Mesothelial cell of epicardium (in vitro differentiated cells): Measurements from ENCODE around the gene TMEM150B. TPM values are rescaled to one million over a fixed set of nuclear protein-coding genes. Genes with fewer than 3 reads are reported as not detected.
A peak's percentile ranks its signal among the peaks of the same experiment; 100 is the strongest.

Experiments
- DNase-seq, 2 experiments: peaks; one replicate each; pipeline ENCODE4 v3.0.0; 2021; ENCODE audit warnings: low spot score in 2 of 2; ENCODE audit not compliant: unreplicated experiment in 2 of 2
- H3K27ac Mint-ChIP-seq: 2 replicates; pipeline ENCODE4 v1.8.0; 2021; ENCODE audit warnings: mixed read lengths
- H3K27me3 Mint-ChIP-seq: 2 replicates; pipeline ENCODE4 v1.8.0; 2021; ENCODE audit warnings: low read depth, mixed read lengths
- H3K36me3 Mint-ChIP-seq: 2 replicates; pipeline ENCODE4 v1.8.0; 2021; ENCODE audit warnings: mixed read lengths
- H3K4me1 Mint-ChIP-seq: 2 replicates; pipeline ENCODE4 v1.8.0; 2021; ENCODE audit warnings: mixed read lengths
- H3K4me3 Mint-ChIP-seq: 2 replicates; pipeline ENCODE4 v1.8.0; 2021; ENCODE audit warnings: mild to moderate bottlenecking, moderate library complexity, mixed read lengths
- H3K9me3 Mint-ChIP-seq: 2 replicates; pipeline ENCODE4 v1.8.0; 2021; ENCODE audit warnings: mixed read lengths
- CTCF ChIP-seq: fragments of 200-600 bp; sonication (generic); IDR thresholded peaks from one replicate; pipeline ENCODE4 v1.5.0; 2021; ENCODE audit warnings: antibody characterized with exemption; ENCODE audit not compliant: unreplicated experiment
- total RNA-seq: library from RNA; stranded (reverse); gene quantifications from 3 replicates; pipeline ENCODE4 v1.2.1, GENCODE V29; 2021

TMEM150B gene
- total RNA-seq, 1 donor from 2014 or later = not detected

- DNase-seq = no peak
- H3K4me3 Mint-ChIP-seq = peak overlapping the region; percentile 65
- H3K27ac Mint-ChIP-seq = no peak overlapping the region
- no peak for TF ChIP-seq CTCF
- H3K27me3 Mint-ChIP-seq = peaks cover 60% of the 10 kb centered on the region
- H3K36me3 Mint-ChIP-seq = no peaks in the 10 kb centered on the region
- H3K9me3 Mint-ChIP-seq = no peaks in the 10 kb centered on the region
- peaks cover 31% of the 10 kb centered on the region for H3K4me1 Mint-ChIP-seq
Measured at GRCh38 chr19:55352549-55353145, 27.5 kb upstream of the TMEM150B start.

- no peak for DNase-seq
- Mint-ChIP-seq H3K9me3 (no peaks in the 10 kb centered on the region), H3K4me3 (no peak overlapping the region), H3K27me3 (peaks cover 55% of the 10 kb centered on the region), H3K36me3 (no peaks in the 10 kb centered on the region), H3K27ac (no peak overlapping the region), H3K4me1 (peaks cover 31% of the 10 kb centered on the region)
- no peak for TF ChIP-seq CTCF
Measured at GRCh38 chr19:55352040-55352439, 26.9 kb upstream of the TMEM150B start.

GRCh38 chr19:55350620-55351315 lies 25.6 kb upstream of the TMEM150B start:
- Mint-ChIP-seq H3K27ac (no peak overlapping the region), H3K9me3 (no peaks in the 10 kb centered on the region), H3K27me3 (peaks cover 42% of the 10 kb centered on the region), H3K36me3 (no peaks in the 10 kb centered on the region), H3K4me3 (no peak overlapping the region), H3K4me1 (peaks cover 31% of the 10 kb centered on the region)
- no peak for DNase-seq
- TF ChIP-seq CTCF = no peak

GRCh38 chr19:55348317-55349034 lies 23.3 kb upstream of the TMEM150B start:
- Mint-ChIP-seq H3K27ac (peak overlapping the region; percentile 36), H3K4me3 (no peak overlapping the region), H3K4me1 (peaks cover 34% of the 10 kb centered on the region)

GRCh38 chr19:55347442-55348009 lies 22.4 kb upstream of the TMEM150B start:
- Mint-ChIP-seq H3K4me1 (peaks cover 24% of the 10 kb centered on the region), H3K27me3 (peaks cover 17% of the 10 kb centered on the region), H3K4me3 (no peak overlapping the region), H3K36me3 (peaks cover 17% of the 10 kb centered on the region), H3K9me3 (no peaks in the 10 kb centered on the region), H3K27ac (peak overlapping the region; percentile 7)
- no peak for TF ChIP-seq CTCF
- DNase-seq = no peak

More at GRCh38 chr19:55348317-55349034, 23.3 kb upstream of the TMEM150B start:
- DNase-seq = no peak
- no peak for TF ChIP-seq CTCF
- Mint-ChIP-seq H3K27me3 (peaks cover 27% of the 10 kb centered on the region), H3K36me3 (peaks cover 10% of the 10 kb centered on the region), H3K9me3 (no peaks in the 10 kb centered on the region)
